HepG2 (cell line): ENCODE measurements around the gene PELI3. TPM values are rescaled to one million over a fixed set of nuclear protein-coding genes. Genes with fewer than 3 reads are reported as not detected.
A peak's percentile ranks its signal among the peaks of the same experiment; 100 is the strongest.

Experiments
- DNMT1 ChIP-seq: sonication (generic); formaldehyde crosslinking; IDR thresholded peaks from 2 replicates; pipeline ENCODE4 v1.5.1; 2020; ENCODE audit warnings: mild to moderate bottlenecking, missing genetic modification reagents
- HNRNPLL ChIP-seq: fragments of 200-400 bp; formaldehyde crosslinking; IDR thresholded peaks from 2 replicates; pipeline ENCODE4 v1.6.1; 2017; ENCODE audit warnings: mild to moderate bottlenecking, low read depth, low read length; ENCODE audit not compliant: poor library complexity, severe bottlenecking
- JDP2 ChIP-seq: sonication (generic); formaldehyde crosslinking; IDR thresholded peaks from 2 replicates; pipeline ENCODE4 v1.8.1; 2022; ENCODE audit warnings: missing genetic modification reagents, borderline replicate concordance
- MXI1 ChIP-seq: IDR thresholded peaks from 3 replicates; pipeline ENCODE4 v1.6.1; 2012; ENCODE audit warnings: low read depth, low read length, inconsistent platforms, borderline replicate concordance
- NFRKB ChIP-seq: fragments of 450-650 bp; IDR thresholded peaks from 2 replicates; pipeline ENCODE4 v1.6.1; 2017
- PRMT3 ChIP-seq: sonication (generic); formaldehyde crosslinking; IDR thresholded peaks from 2 replicates; pipeline ENCODE4 v1.8.1; 2022; ENCODE audit warnings: low read depth, mild to moderate bottlenecking, moderate library complexity, missing genetic modification reagents, borderline replicate concordance
- THAP11 ChIP-seq: IDR thresholded peaks from 2 replicates; pipeline ENCODE4 v1.6.1; 2016; ENCODE audit warnings: missing biosample characterization, missing genetic modification reagents
- YEATS2 ChIP-seq: sonication (generic); formaldehyde crosslinking; IDR thresholded peaks from 2 replicates; pipeline ENCODE4 v1.4.0; 2020; ENCODE audit warnings: missing genetic modification reagents, borderline replicate concordance
- ZKSCAN5 ChIP-seq: sonication (generic); formaldehyde crosslinking; IDR thresholded peaks from 2 replicates; pipeline ENCODE4 v1.5.1; 2020; ENCODE audit warnings: mild to moderate bottlenecking, missing genetic modification reagents
- ZNF20 ChIP-seq: sonication (generic); formaldehyde crosslinking; IDR thresholded peaks from 2 replicates; pipeline ENCODE4 v1.4.0; 2020; ENCODE audit warnings: mild to moderate bottlenecking, moderate library complexity, missing genetic modification reagents
- ZNF260 ChIP-seq: sonication (generic); formaldehyde crosslinking; IDR thresholded peaks from 2 replicates; pipeline ENCODE4 v1.4.0; 2020; ENCODE audit warnings: missing genetic modification reagents, low read depth, mild to moderate bottlenecking, borderline replicate concordance
- ZNF660 ChIP-seq: sonication (generic); formaldehyde crosslinking; IDR thresholded peaks from 2 replicates; pipeline ENCODE4 v1.5.1; 2020; ENCODE audit warnings: mild to moderate bottlenecking, low read depth, missing genetic modification reagents, borderline replicate concordance
- ZNF720 ChIP-seq: sonication (generic); formaldehyde crosslinking; IDR thresholded peaks from 2 replicates; pipeline ENCODE4 v1.4.0; 2020; ENCODE audit warnings: missing genetic modification reagents
- ZSCAN25 ChIP-seq: sonication (generic); formaldehyde crosslinking; IDR thresholded peaks from 2 replicates; pipeline ENCODE4 v1.8.0; 2022; ENCODE audit warnings: mild to moderate bottlenecking, missing genetic modification reagents
- polyA plus RNA-seq, 8 experiments: library from polyadenylated mRNA; depleted of rRNA in 3 of 8; stranded (reverse) in 7 of 8; unstranded in 1 of 8; fragments of >200 nt; fragmentation: Illumina TruSeq in 4 of 8; extraction: Trizol in 4 of 8; gene quantifications; 2 replicates each; pipeline versions ENCODE4 v1.2.1 to v1.2.3, GENCODE V29; 2011 to 2016; ENCODE audit warnings: low read depth in 4 of 8, missing spikeins in 1 of 8, mixed read lengths in 1 of 8; ENCODE audit not compliant: insufficient read depth in 1 of 8
- total RNA-seq, 5 experiments: library from RNA; depleted of rRNA; stranded (reverse); fragments of >200 nt; fragmentation: Illumina TruSeq; extraction: Trizol; gene quantifications; 2 replicates each; pipeline ENCODE4 v1.2.3, GENCODE V29; 2016; ENCODE audit warnings: low read depth in 1 of 5
- TF ChIP-seq, protein P1 (sequence below): IDR thresholded peaks from 2 replicates; pipeline ENCODE4 v1.6.1; 2016; ENCODE audit warnings: low read depth, borderline replicate concordance
- TF ChIP-seq, protein P2 (sequence below): sonication (generic); formaldehyde crosslinking; IDR thresholded peaks from 2 replicates; pipeline ENCODE4 v1.4.0; 2020; ENCODE audit warnings: mild to moderate bottlenecking, missing genetic modification reagents
- TF ChIP-seq, protein P3 (sequence below): IDR thresholded peaks from 2 replicates; pipeline ENCODE4 v1.6.1; 2012; ENCODE audit warnings: inconsistent platforms
- TF ChIP-seq, protein P4 (sequence below), 2 experiments: fragments of 450-650 bp in 1 of 2; sonication (generic) in 1 of 2; formaldehyde crosslinking; IDR thresholded peaks; 2 replicates each; pipeline versions ENCODE4 v1.5.0 to v1.8.0; 2020 to 2022; ENCODE audit warnings: mild to moderate bottlenecking in 1 of 2, missing genetic modification reagents in 1 of 2
- TF ChIP-seq, protein P5 (sequence below): sonication (generic); formaldehyde crosslinking; conservative IDR thresholded peaks from 2 replicates; pipeline ENCODE4 v1.4.0; 2020; ENCODE audit warnings: missing genetic modification reagents
- TF ChIP-seq, protein P6 (sequence below): sonication (generic); formaldehyde crosslinking; IDR thresholded peaks from 2 replicates; pipeline ENCODE4 v1.8.1; 2023; ENCODE audit warnings: mild to moderate bottlenecking, moderate library complexity, missing genetic modification reagents
- TF ChIP-seq, protein P7 (sequence below): sonication (generic); formaldehyde crosslinking; IDR thresholded peaks from 2 replicates; pipeline ENCODE4 v1.4.0; 2020; ENCODE audit warnings: low read depth, mild to moderate bottlenecking, missing genetic modification reagents
- TF ChIP-seq, protein P8 (sequence below): sonication (generic); formaldehyde crosslinking; IDR thresholded peaks from 2 replicates; pipeline ENCODE4 v1.4.0; 2020; ENCODE audit warnings: missing genetic modification reagents

Gene PELI3
- total and polyA plus RNA-seq, 2 of the 13 experiments (the other 11 are each of a cell fraction or from before 2014, with no cell fraction given) = 2.0 to 4.0 TPM

DNA sequence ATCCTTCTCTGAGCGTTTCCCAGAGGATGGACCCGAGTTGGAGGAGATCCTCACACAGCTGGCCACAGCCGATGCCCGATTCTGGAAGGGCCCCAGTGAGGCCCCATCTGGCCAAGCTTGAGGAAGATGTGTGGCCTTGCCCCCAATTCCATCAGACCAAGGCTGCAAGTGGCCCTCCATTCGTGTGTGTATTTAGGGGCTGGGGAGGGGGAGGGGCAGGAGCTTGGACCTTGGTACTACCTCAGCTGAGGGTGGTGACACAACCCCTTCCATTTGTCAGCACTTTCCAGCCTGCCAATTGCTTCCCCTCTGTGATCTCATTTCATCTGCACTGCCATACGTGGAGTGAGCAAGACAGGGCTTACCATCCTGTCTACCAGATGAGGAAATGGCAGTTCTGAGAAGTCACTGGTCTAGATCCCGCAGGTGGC lies 42.4 kb downstream of the PELI3 start (continued):
- TF ChIP-seq JDP2 (CRISPR knock-in tag) = no peak
- TF ChIP-seq NFRKB = no peak
- TF ChIP-seq, protein P1, sequence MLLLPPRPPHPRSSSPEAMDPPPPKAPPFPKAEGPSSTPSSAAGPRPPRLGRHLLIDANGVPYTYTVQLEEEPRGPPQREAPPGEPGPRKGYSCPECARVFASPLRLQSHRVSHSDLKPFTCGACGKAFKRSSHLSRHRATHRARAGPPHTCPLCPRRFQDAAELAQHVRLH (CRISPR knock-in tag) = 0 out of 2 replicates have a peak, but pooled peaks have one; percentile 30
- TF ChIP-seq, protein P2, sequence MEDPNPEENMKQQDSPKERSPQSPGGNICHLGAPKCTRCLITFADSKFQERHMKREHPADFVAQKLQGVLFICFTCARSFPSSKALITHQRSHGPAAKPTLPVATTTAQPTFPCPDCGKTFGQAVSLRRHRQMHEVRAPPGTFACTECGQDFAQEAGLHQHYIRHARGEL (CRISPR knock-in tag) = no peak
- TF ChIP-seq THAP11 (CRISPR knock-in tag) = peak; percentile 33; the same call in 1 of the 2 replicates
- TF ChIP-seq, protein P3, sequence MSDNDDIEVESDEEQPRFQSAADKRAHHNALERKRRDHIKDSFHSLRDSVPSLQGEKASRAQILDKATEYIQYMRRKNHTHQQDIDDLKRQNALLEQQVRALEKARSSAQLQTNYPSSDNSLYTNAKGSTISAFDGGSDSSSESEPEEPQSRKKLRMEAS = peak; percentile 44; the same call in 1 of the 2 replicates
- TF ChIP-seq, protein P4, sequence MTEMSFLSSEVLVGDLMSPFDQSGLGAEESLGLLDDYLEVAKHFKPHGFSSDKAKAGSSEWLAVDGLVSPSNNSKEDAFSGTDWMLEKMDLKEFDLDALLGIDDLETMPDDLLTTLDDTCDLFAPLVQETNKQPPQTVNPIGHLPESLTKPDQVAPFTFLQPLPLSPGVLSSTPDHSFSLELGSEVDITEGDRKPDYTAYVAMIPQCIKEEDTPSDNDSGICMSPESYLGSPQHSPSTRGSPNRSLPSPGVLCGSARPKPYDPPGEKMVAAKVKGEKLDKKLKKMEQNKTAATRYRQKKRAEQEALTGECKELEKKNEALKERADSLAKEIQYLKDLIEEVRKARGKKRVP (CRISPR knock-in tag; IDR thresholded peaks at IDR 0.05) = no peak
- no peak for TF ChIP-seq PRMT3 (CRISPR knock-in tag)
- no peak for TF ChIP-seq ZKSCAN5 (CRISPR knock-in tag)
- no peak for TF ChIP-seq ZNF260
- no peak for TF ChIP-seq MXI1
- no peak for TF ChIP-seq ZNF720 (CRISPR knock-in tag)
- TF ChIP-seq ZNF660 (CRISPR knock-in tag) = no peak
- TF ChIP-seq ZNF20 (CRISPR knock-in tag) = no peak
- TF ChIP-seq DNMT1 (CRISPR knock-in tag) = 0 out of 2 replicates have a peak, but pooled peaks have one; percentile 39
- no peak for TF ChIP-seq YEATS2
- TF ChIP-seq, protein P5, sequence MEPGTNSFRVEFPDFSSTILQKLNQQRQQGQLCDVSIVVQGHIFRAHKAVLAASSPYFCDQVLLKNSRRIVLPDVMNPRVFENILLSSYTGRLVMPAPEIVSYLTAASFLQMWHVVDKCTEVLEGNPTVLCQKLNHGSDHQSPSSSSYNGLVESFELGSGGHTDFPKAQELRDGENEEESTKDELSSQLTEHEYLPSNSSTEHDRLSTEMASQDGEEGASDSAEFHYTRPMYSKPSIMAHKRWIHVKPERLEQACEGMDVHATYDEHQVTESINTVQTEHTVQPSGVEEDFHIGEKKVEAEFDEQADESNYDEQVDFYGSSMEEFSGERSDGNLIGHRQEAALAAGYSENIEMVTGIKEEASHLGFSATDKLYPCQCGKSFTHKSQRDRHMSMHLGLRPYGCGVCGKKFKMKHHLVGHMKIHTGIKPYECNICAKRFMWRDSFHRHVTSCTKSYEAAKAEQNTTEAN = no peak
- no peak for TF ChIP-seq ZSCAN25
- no peak for TF ChIP-seq HNRNPLL
- TF ChIP-seq, protein P6, sequence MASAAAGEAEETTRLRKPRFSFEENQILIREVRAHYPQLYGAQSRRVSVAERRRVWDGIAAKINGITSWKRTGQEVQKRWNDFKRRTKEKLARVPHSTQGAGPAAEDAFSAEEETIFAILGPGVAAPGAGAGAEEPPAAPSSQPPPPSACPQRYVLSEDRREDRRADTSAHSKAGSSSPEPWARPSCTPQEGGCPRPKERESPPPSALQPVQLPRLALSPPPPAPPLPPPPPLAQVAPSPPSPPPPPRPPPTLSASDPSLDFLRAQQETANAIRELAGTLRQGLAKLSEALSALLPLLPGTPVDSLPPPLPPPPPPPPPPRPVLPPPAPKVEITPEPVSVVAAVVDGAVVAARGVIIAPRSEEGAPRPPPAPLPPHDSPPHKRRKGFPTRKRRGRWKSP (CRISPR knock-in tag) = no peak
- TF ChIP-seq, protein P7, sequence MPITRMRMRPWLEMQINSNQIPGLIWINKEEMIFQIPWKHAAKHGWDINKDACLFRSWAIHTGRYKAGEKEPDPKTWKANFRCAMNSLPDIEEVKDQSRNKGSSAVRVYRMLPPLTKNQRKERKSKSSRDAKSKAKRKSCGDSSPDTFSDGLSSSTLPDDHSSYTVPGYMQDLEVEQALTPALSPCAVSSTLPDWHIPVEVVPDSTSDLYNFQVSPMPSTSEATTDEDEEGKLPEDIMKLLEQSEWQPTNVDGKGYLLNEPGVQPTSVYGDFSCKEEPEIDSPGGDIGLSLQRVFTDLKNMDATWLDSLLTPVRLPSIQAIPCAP (CRISPR knock-in tag) = no peak
- TF ChIP-seq, protein P8, sequence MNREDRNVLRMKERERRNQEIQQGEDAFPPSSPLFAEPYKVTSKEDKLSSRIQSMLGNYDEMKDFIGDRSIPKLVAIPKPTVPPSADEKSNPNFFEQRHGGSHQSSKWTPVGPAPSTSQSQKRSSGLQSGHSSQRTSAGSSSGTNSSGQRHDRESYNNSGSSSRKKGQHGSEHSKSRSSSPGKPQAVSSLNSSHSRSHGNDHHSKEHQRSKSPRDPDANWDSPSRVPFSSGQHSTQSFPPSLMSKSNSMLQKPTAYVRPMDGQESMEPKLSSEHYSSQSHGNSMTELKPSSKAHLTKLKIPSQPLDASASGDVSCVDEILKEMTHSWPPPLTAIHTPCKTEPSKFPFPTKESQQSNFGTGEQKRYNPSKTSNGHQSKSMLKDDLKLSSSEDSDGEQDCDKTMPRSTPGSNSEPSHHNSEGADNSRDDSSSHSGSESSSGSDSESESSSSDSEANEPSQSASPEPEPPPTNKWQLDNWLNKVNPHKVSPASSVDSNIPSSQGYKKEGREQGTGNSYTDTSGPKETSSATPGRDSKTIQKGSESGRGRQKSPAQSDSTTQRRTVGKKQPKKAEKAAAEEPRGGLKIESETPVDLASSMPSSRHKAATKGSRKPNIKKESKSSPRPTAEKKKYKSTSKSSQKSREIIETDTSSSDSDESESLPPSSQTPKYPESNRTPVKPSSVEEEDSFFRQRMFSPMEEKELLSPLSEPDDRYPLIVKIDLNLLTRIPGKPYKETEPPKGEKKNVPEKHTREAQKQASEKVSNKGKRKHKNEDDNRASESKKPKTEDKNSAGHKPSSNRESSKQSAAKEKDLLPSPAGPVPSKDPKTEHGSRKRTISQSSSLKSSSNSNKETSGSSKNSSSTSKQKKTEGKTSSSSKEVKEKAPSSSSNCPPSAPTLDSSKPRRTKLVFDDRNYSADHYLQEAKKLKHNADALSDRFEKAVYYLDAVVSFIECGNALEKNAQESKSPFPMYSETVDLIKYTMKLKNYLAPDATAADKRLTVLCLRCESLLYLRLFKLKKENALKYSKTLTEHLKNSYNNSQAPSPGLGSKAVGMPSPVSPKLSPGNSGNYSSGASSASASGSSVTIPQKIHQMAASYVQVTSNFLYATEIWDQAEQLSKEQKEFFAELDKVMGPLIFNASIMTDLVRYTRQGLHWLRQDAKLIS (CRISPR knock-in tag) = no peak
